HG02610 (cell line): Measurements from ENCODE around the gene BDKRB2.

Experiments used
- ATAC-seq: cut with Tn5 transposase; IDR thresholded peaks from one replicate; pipeline ENCODE4 v1.9.1; 2021; ENCODE audit warnings: mild to moderate bottlenecking, moderate library complexity; ENCODE audit not compliant: unreplicated experiment

The BDKRB2 gene

DNA sequence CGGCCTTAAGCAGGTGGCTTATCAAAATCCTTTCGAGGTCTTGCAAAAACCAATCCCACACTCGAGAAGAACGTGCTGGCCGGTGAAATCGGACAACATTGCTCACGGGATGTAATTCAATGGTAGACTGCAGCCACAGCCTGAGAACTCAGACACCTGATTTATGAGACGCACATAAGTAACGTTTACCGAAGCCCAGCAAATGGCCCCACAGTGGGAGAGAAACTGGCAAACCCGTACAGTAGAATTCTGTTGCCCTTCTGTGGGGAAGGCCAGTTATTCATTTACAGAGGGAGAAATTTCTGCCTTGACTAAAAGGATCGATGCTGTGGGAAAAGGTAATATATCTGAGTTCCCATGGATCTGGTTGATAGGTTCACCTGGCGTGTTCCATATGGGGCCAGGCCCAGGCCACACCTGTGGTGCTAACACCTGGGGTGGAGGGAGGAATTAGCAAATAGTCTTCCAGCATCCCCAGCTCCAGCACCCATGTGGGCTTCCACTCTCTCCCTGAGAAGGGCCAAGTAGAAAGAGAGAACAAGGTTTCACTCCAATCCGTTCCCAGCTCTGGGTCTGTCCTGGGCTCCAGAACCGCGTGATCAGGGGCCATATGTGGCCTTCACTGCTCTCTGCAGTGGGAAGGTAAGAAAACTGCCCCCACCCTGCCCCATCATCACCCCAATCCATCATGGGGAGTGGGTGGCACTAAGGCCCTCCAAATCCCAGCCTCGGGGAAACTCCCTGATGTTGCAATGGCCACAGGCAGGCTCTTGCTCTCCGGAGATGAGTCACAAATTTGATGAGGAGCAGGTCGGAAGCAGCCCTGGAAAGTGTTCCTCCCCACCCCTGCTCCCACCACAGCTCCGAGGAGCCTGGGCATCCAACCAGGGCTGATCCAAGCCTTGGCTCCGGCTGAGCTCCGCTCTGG lies 64.1 kb downstream of the BDKRB2 start:
- ATAC-seq: no peak

DNA sequence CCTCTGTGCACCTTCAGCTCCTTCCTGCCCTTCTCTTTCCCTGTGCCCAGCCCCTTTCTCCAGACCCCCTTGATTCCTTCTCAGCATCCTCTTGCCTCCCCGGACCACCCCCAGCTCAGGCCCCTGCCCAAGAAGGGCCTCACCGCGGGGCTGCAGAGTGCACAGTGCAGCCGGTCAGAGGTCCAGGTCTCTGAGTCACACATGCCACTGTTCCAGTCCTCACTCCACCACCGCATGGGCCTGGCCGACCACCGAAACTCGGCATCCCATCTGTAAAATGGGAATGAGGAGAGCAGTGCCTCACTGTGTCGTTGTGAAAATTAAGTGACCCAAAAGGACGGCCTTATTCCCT lies 64.7 kb downstream of the BDKRB2 start:
- no peak for ATAC-seq

GRCh38 chr14:96270565-96271420 lies 66.2 kb downstream of the BDKRB2 start:
- ATAC-seq: no peak

GRCh38 chr14:96271421-96271762 lies 66.8 kb downstream of the BDKRB2 start:
- ATAC-seq: no peak

GRCh38 chr14:96272777-96273473 lies 68.3 kb downstream of the BDKRB2 start:
- no peak for ATAC-seq

DNA sequence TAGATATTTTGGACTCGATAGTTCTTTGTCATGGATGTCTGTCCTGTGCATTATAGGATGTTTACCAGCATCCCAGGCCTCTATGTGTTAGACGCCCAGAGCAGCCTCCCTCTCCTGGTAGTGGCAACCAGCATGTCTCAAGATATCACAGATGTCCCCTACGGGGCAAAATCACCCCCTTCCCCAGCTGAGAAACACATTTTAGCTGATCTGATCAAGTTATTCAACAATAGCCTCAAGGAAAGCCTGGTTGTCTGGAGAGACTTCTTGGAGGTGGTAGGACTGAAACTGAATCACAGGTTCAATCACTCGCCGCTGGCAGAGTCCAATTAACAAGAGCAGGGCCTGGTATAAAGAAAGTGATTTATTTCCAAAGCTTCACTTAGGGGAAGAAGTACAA lies 69.0 kb downstream of the BDKRB2 start:
- ATAC-seq: no peak

DNA sequence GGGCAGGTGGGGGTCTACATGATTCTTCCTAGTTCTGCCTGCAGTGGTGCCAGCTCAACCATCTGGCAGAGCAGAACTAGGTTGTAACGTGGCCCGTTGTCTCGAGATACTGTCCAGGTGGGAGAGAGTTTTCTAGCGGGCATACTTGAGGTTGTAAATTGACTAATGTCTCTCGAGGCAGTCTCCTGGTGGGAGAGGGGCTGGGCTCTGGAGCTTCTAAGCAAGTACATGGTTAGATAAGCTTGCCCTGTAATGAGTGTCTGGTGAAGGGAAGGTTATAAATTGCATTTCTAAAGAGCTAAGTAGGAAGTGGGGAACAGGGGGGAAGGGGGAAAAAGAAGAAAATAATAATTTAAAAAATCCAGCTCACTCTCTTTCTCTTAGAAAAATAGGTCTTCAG lies 69.5 kb downstream of the BDKRB2 start:
- ATAC-seq: no peak

- ATAC-seq: no peak
Measured at GRCh38 chr14:96274543-96274942, 69.9 kb downstream of the BDKRB2 start.

DNA sequence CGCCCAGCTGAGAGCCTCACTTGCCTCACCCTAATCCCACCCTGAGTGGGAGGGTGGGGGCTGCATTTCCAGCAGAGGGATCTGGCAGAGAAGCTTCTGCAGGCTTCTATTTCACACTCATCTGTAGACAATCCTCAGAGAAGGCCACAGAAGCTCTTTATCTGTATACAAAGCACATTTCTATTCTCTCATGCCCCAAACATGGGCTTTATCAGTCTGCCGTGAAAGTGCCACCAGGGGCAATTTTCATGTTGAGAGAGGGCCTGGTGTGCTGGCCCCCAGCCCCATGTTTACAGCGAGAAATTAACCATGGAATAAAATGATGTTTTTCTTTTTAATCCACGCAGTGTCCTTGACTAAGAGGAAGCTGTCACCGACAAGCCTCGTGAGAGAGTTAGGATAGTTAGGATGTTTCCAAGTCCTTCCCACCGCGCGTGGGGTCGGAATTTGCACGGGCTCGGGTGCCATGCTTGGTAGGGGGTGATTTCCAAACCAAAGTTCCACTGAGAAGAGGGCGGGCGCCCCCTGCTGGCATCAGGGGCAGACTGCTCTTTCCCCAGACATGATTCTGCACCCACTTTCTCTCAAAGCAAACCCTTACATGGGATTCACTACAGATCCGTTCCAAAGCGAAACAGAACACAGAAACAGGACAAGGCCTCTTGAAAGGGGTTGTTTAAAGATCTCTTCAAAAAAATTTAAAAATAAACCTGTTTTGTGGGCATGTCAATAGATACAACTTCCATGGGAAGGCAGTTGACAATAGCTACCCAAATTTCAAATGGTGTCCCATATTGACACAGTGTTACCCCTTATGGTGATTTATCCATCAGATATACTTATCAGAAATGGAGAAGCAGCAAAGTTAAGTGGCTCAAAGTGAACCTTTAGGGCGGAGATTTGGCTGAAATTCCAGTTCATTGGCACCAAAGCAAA lies 70.8 kb downstream of the BDKRB2 start:
- no peak for ATAC-seq

DNA sequence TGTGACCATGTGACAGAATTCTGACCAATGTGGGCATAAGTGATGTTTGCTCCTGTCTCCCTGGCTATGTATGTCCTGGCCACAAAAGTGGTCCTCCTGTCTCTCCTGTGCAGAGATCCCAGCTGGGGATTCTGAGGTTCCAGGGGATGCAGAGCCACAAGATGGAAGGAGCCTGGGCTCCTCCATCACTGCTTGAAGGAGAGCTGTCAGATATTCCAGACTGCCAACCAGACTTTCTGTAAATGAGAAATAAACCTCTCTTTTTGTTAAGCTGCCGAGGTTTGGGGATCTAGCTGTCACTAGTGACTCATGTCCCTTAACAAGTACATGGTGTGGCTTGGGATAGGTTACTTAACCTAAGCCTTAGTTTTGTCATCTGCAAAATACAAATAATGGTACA lies 73.3 kb downstream of the BDKRB2 start:
- ATAC-seq: no peak

GRCh38 chr14:96279564-96279963 lies 74.9 kb downstream of the BDKRB2 start:
- ATAC-seq: no peak

- ATAC-seq: no peak
Measured at GRCh38 chr14:96280104-96280503, 75.5 kb downstream of the BDKRB2 start.

- no peak for ATAC-seq
Measured at GRCh38 chr14:96281486-96281885, 76.8 kb downstream of the BDKRB2 start.

DNA sequence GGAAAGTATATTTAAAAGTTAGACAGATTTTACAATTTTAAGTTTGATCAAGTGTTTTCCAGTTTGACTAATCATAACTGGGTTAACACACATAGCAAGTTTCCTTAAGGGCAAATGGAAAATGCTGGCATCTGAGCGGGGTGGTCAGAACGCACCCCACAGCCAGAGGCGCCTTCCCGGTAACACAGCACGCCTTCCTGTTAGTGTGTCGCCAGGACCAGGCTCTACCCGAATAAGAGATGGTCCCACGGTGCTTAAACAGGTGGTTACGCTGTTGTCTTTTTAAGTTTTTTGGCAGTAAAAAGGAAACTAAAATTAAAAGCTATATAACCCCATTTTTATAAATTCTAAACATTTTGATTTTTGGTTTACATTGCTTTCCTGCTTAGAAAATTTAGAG lies 79.4 kb downstream of the BDKRB2 start:
- no peak for ATAC-seq

DNA sequence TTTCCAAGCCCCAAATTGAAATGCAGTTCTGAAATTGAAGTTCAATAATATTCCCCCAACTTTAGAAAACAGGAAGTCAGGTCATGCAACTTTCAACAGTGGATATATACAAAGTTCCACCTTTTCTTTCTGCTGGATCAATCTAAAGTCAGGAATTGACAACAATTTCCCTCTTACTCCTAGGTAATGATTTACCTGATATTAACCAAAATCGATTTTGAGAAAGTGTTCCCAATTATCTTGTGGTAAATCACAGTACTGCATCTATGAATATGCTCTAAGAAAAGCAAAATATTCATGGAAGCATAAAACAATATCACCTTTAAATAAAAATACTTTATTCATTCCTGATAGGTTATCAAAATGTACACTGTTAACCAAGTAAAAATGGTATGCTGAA lies 79.8 kb downstream of the BDKRB2 start:
- ATAC-seq: no peak

GRCh38 chr14:96285667-96286066 lies 81.0 kb downstream of the BDKRB2 start:
- ATAC-seq: no peak

DNA sequence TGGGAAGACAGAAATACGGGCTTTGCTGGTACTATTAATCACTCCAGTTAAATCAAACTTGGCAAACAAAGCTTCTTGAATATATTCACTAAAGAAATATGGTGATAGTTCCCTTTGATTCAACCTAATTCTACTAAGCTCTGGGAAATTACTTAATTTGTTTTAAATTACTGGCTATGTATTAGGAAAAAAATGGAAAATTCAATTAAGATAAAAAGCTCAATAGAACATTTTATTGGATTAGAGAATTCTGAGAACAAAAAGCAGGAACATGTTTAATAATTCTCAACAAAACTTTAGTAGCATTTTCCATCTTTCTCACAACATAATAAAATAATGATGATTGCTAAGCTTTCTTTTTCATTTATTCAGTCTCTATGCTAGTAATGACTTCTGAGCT lies 81.6 kb downstream of the BDKRB2 start:
- no peak for ATAC-seq

DNA sequence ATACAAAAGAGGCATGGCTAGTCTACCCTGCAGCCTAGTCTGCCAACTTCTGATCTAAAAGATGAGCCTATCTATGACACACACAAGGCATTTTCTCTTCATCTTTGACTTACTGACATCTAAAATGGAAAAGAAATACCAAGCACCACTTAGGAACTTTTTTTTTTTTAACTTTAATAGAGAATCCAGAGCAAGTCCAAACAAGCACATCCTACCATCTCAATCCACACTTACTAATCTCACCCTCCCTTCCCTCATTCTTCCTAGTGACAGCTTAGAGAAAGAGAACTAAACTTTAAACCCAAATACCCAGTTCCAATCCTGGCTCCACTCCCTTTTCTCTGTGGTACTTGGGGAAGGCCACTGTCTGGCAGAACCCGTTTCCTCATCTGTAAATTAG lies 83.2 kb downstream of the BDKRB2 start:
- ATAC-seq: no peak
